Inferior parietal cortex (tissue), 1 donor: Measurements from ENCODE around the gene MYZAP.

Experiments
- DNase-seq: peaks from one replicate; pipeline ENCODE4 v3.0.0-alpha.2; 2016; ENCODE audit errors: extremely low spot score

MYZAP gene

GRCh38 chr15:57625703-57626448, 34.2 kb downstream of the MYZAP start:
- no peak for DNase-seq

- no peak for DNase-seq
Measured at GRCh38 chr15:57626713-57627440, 35.2 kb downstream of the MYZAP start.

GRCh38 chr15:57631386-57632110, 39.8 kb downstream of the MYZAP start:
- DNase-seq: no peak

- no peak for DNase-seq
Measured at GRCh38 chr15:57634290-57634689, 42.6 kb downstream of the MYZAP start.

GRCh38 chr15:57635300-57635909, 43.7 kb downstream of the MYZAP start:
- DNase-seq: no peak

- no peak for DNase-seq
Measured at GRCh38 chr15:57637846-57638245, 46.1 kb downstream of the MYZAP start.

- DNase-seq: no peak
Measured at GRCh38 chr15:57639306-57639705, 47.6 kb downstream of the MYZAP start.

- peak; percentile 63 for DNase-seq
Measured at GRCh38 chr15:57640930-57641682, 49.4 kb downstream of the MYZAP start.

GRCh38 chr15:57643826-57644225, 52.1 kb downstream of the MYZAP start:
- DNase-seq: no peak

GRCh38 chr15:57646087-57646486, 54.4 kb downstream of the MYZAP start:
- DNase-seq: no peak

GRCh38 chr15:57647071-57647790, 55.5 kb downstream of the MYZAP start:
- no peak for DNase-seq

GRCh38 chr15:57647791-57648130, 56.1 kb downstream of the MYZAP start:
- DNase-seq: no peak

GRCh38 chr15:57649138-57649537, 57.4 kb downstream of the MYZAP start:
- DNase-seq: no peak

GRCh38 chr15:57651445-57651844, 59.7 kb downstream of the MYZAP start:
- no peak for DNase-seq

GRCh38 chr15:57652481-57652880, 60.8 kb downstream of the MYZAP start:
- peak; percentile 49 for DNase-seq

GRCh38 chr15:57654153-57654852, 62.6 kb downstream of the MYZAP start:
- DNase-seq: no peak

GRCh38 chr15:57655053-57655452, 63.3 kb downstream of the MYZAP start:
- no peak for DNase-seq

- no peak for DNase-seq
Measured at GRCh38 chr15:57655809-57656208, 64.1 kb downstream of the MYZAP start.

GRCh38 chr15:57656434-57656833, 64.7 kb downstream of the MYZAP start:
- no peak for DNase-seq

- no peak for DNase-seq
Measured at GRCh38 chr15:57657619-57658018, 65.9 kb downstream of the MYZAP start.
